Measurements from ENCODE around the gene ATP5MC2.
"Not testable (repeated sequence)": the region's sequence is repeated elsewhere in the genome, so short reads cannot be mapped to it uniquely, and the experiment has no call there.

The ATP5MC2 gene

GRCh38 chr12:53675701-53676607 is at the start of gene ATP5MC2:
Gene ATP5MC2 (minus strand): TSS chr12:53676083. CDS start chr12:53672614, 3,469 bp downstream.
- H3K36me3 ChIP-seq (ENCODE audit: insufficient read depth, low read depth, low read length), result peaks cover 37% of the 10 kb centered on the region
- peak within 1 kb of the TSS; percentile 95 for H3K27ac ChIP-seq (ENCODE audit: low read length)
- no peaks in the 10 kb centered on the region for H3K9me3 ChIP-seq (ENCODE audit: insufficient read depth, low read depth, low read length)
- H3K4me1 ChIP-seq (ENCODE audit: insufficient read depth, low read length), result peaks cover 21% of the 10 kb centered on the region; the same call in 1 of the 2 replicates
- peaks cover 5% of the 10 kb centered on the region for H3K27me3 ChIP-seq (ENCODE audit: insufficient read depth, low read length)
- H3K4me3 ChIP-seq (ENCODE audit: low read length), result peak within 1 kb of the TSS; percentile 92
- H3K9ac ChIP-seq (ENCODE audit: low read depth, low read length), result peak within 1 kb of the TSS; percentile 96

- Histone ChIP-seq H3K4me3 (ENCODE audit: low read length) (no peak overlapping the region), H3K9ac (ENCODE audit: low read depth, low read length) (no peak overlapping the region), H3K27ac (ENCODE audit: low read length) (no peak overlapping the region), H3K36me3 (ENCODE audit: insufficient read depth, low read depth, low read length) (no peaks in the 10 kb centered on the region), H3K4me1 (ENCODE audit: insufficient read depth, low read length) (no peaks in the 10 kb centered on the region), H3K9me3 (ENCODE audit: insufficient read depth, low read depth, low read length) (no peaks in the 10 kb centered on the region), H3K27me3 (ENCODE audit: insufficient read depth, low read length) (no peaks in the 10 kb centered on the region)
Observed at GRCh38 chr12:53722450-53723041, 46.7 kb upstream of the ATP5MC2 start.

- Histone ChIP-seq H3K4me1 (ENCODE audit: insufficient read depth, low read length) (no peaks in the 10 kb centered on the region), H3K9me3 (ENCODE audit: insufficient read depth, low read depth, low read length) (no peaks in the 10 kb centered on the region), H3K36me3 (ENCODE audit: insufficient read depth, low read depth, low read length) (no peaks in the 10 kb centered on the region), H3K4me3 (ENCODE audit: low read length) (no peak overlapping the region), H3K27me3 (ENCODE audit: insufficient read depth, low read length) (no peaks in the 10 kb centered on the region), H3K27ac (ENCODE audit: low read length) (no peak overlapping the region), H3K9ac (ENCODE audit: low read depth, low read length) (no peak overlapping the region)
Observed at GRCh38 chr12:53720946-53721345, 45.1 kb upstream of the ATP5MC2 start.

GRCh38 chr12:53719649-53720048 is 43.8 kb upstream of the ATP5MC2 start:
- no peaks in the 10 kb centered on the region for H3K36me3 ChIP-seq (ENCODE audit: insufficient read depth, low read depth, low read length)
- H3K4me3 ChIP-seq (ENCODE audit: low read length), result no peak overlapping the region
- H3K27me3 ChIP-seq (ENCODE audit: insufficient read depth, low read length), result no peaks in the 10 kb centered on the region
- H3K4me1 ChIP-seq (ENCODE audit: insufficient read depth, low read length), result no peaks in the 10 kb centered on the region
- no peak overlapping the region for H3K9ac ChIP-seq (ENCODE audit: low read depth, low read length)
- no peaks in the 10 kb centered on the region for H3K9me3 ChIP-seq (ENCODE audit: insufficient read depth, low read depth, low read length)
- H3K27ac ChIP-seq (ENCODE audit: low read length), result no peak overlapping the region

- not testable (repeated sequence) for H3K4me1 ChIP-seq (ENCODE audit: insufficient read depth, low read length); H3K4me3 ChIP-seq (ENCODE audit: low read length); H3K9ac ChIP-seq (ENCODE audit: low read depth, low read length); H3K9me3 ChIP-seq (ENCODE audit: insufficient read depth, low read depth, low read length); H3K27ac ChIP-seq (ENCODE audit: low read length); H3K36me3 ChIP-seq (ENCODE audit: insufficient read depth, low read depth, low read length); H3K27me3 ChIP-seq (ENCODE audit: insufficient read depth, low read length)
Observed at GRCh38 chr12:53718567-53718966, 42.7 kb upstream of the ATP5MC2 start.

- H3K36me3 ChIP-seq (ENCODE audit: insufficient read depth, low read depth, low read length), result no peaks in the 10 kb centered on the region; the same call in 1 of the 2 replicates
- no peak overlapping the region for H3K4me3 ChIP-seq (ENCODE audit: low read length)
- H3K4me1 ChIP-seq (ENCODE audit: insufficient read depth, low read length), result no peaks in the 10 kb centered on the region
- H3K9me3 ChIP-seq (ENCODE audit: insufficient read depth, low read depth, low read length), result no peaks in the 10 kb centered on the region
- H3K27ac ChIP-seq (ENCODE audit: low read length), result no peak overlapping the region
- no peaks in the 10 kb centered on the region for H3K27me3 ChIP-seq (ENCODE audit: insufficient read depth, low read length)
- H3K9ac ChIP-seq (ENCODE audit: low read depth, low read length), result no peak overlapping the region
Observed at GRCh38 chr12:53717319-53717718, 41.4 kb upstream of the ATP5MC2 start.

- Histone ChIP-seq H3K27me3 (ENCODE audit: insufficient read depth, low read length) (peaks cover 18% of the 10 kb centered on the region), H3K27ac (ENCODE audit: low read length) (no peak overlapping the region), H3K9ac (ENCODE audit: low read depth, low read length) (no peak overlapping the region), H3K36me3 (ENCODE audit: insufficient read depth, low read depth, low read length) (no peaks in the 10 kb centered on the region; the same call in 1 of the 2 replicates), H3K4me3 (ENCODE audit: low read length) (no peak overlapping the region), H3K4me1 (ENCODE audit: insufficient read depth, low read length) (no peaks in the 10 kb centered on the region), H3K9me3 (ENCODE audit: insufficient read depth, low read depth, low read length) (no peaks in the 10 kb centered on the region)
Observed at GRCh38 chr12:53714004-53714403, 38.1 kb upstream of the ATP5MC2 start.

- peaks cover 23% of the 10 kb centered on the region for H3K27me3 ChIP-seq (ENCODE audit: insufficient read depth, low read length)
- H3K36me3 ChIP-seq (ENCODE audit: insufficient read depth, low read depth, low read length), result no peaks in the 10 kb centered on the region; the same call in 1 of the 2 replicates
- H3K4me1 ChIP-seq (ENCODE audit: insufficient read depth, low read length), result no peaks in the 10 kb centered on the region
- H3K27ac ChIP-seq (ENCODE audit: low read length), result no peak overlapping the region
- H3K9ac ChIP-seq (ENCODE audit: low read depth, low read length), result no peak overlapping the region
- H3K9me3 ChIP-seq (ENCODE audit: insufficient read depth, low read depth, low read length), result no peaks in the 10 kb centered on the region
- no peak overlapping the region for H3K4me3 ChIP-seq (ENCODE audit: low read length)
Observed at GRCh38 chr12:53713516-53713915, 37.6 kb upstream of the ATP5MC2 start.

GRCh38 chr12:53712059-53712643 is 36.3 kb upstream of the ATP5MC2 start:
- Histone ChIP-seq H3K27me3 (ENCODE audit: insufficient read depth, low read length) (peaks cover 23% of the 10 kb centered on the region), H3K4me3 (ENCODE audit: low read length) (no peak overlapping the region), H3K27ac (ENCODE audit: low read length) (no peak overlapping the region), H3K4me1 (ENCODE audit: insufficient read depth, low read length) (no peaks in the 10 kb centered on the region), H3K9ac (ENCODE audit: low read depth, low read length) (no peak overlapping the region), H3K9me3 (ENCODE audit: insufficient read depth, low read depth, low read length) (no peaks in the 10 kb centered on the region), H3K36me3 (ENCODE audit: insufficient read depth, low read depth, low read length) (no peaks in the 10 kb centered on the region; the same call in 1 of the 2 replicates)

GRCh38 chr12:53710091-53710490 is 34.2 kb upstream of the ATP5MC2 start:
- no peak overlapping the region for H3K4me3 ChIP-seq (ENCODE audit: low read length)
- no peak overlapping the region for H3K27ac ChIP-seq (ENCODE audit: low read length)
- no peak overlapping the region for H3K9ac ChIP-seq (ENCODE audit: low read depth, low read length)
- peaks cover 23% of the 10 kb centered on the region for H3K27me3 ChIP-seq (ENCODE audit: insufficient read depth, low read length)
- H3K9me3 ChIP-seq (ENCODE audit: insufficient read depth, low read depth, low read length), result no peaks in the 10 kb centered on the region
- H3K4me1 ChIP-seq (ENCODE audit: insufficient read depth, low read length), result no peaks in the 10 kb centered on the region
- no peaks in the 10 kb centered on the region; the same call in 1 of the 2 replicates for H3K36me3 ChIP-seq (ENCODE audit: insufficient read depth, low read depth, low read length)

GRCh38 chr12:53709671-53710070 is 33.8 kb upstream of the ATP5MC2 start:
- Histone ChIP-seq H3K4me1 (ENCODE audit: insufficient read depth, low read length) (no peaks in the 10 kb centered on the region), H3K9me3 (ENCODE audit: insufficient read depth, low read depth, low read length) (no peaks in the 10 kb centered on the region), H3K36me3 (ENCODE audit: insufficient read depth, low read depth, low read length) (no peaks in the 10 kb centered on the region; the same call in 1 of the 2 replicates), H3K9ac (ENCODE audit: low read depth, low read length) (no peak overlapping the region), H3K4me3 (ENCODE audit: low read length) (no peak overlapping the region), H3K27me3 (ENCODE audit: insufficient read depth, low read length) (peaks cover 23% of the 10 kb centered on the region), H3K27ac (ENCODE audit: low read length) (no peak overlapping the region)

All from iPS-20b (cell line).